Endothelial cell of umbilical vein (primary cell): ENCODE measurements around the gene AKAP13.

Experiments
- CTCF ChIP-seq, 2 donors: IDR thresholded peaks; 1 replicate in 1 of 2; 2 replicates in 1 of 2; pipeline ENCODE4 v1.5.1; 2011; ENCODE audit warnings: low read length in 2 of 2, mild to moderate bottlenecking in 2 of 2, moderate library complexity in 2 of 2, control low read depth in 1 of 2, inconsistent platforms in 1 of 2, low read depth in 1 of 2; ENCODE audit not compliant: insufficient read depth in 1 of 2; ENCODE audit errors: extremely low read depth in 1 of 2
- EZH2 ChIP-seq: IDR thresholded peaks from 2 replicates; pipeline ENCODE4 v1.6.1; 2012; ENCODE audit warnings: borderline replicate concordance, low read depth, mild to moderate bottlenecking, moderate library complexity, low read length, inconsistent platforms; ENCODE audit not compliant: severe bottlenecking
- FOS ChIP-seq: IDR thresholded peaks from 2 replicates; pipeline ENCODE4 v1.6.1; 2011; ENCODE audit warnings: mild to moderate bottlenecking, low read length, moderate library complexity, borderline replicate concordance; ENCODE audit not compliant: insufficient read depth
- GATA2 ChIP-seq: IDR thresholded peaks from 2 replicates; pipeline ENCODE4 v1.7.0; 2011; ENCODE audit warnings: low read depth, mild to moderate bottlenecking, moderate library complexity, mixed read lengths, low read length; ENCODE audit not compliant: insufficient read length, insufficient read depth
- JUN ChIP-seq: IDR thresholded peaks from 2 replicates; pipeline ENCODE4 v1.6.1; 2011; ENCODE audit warnings: borderline replicate concordance, low read depth; ENCODE audit not compliant: insufficient read length, insufficient read depth
- MAX ChIP-seq: IDR thresholded peaks from 2 replicates; pipeline ENCODE4 v1.6.1; 2011; ENCODE audit not compliant: insufficient read depth, insufficient read length
- MYC ChIP-seq: IDR thresholded peaks from one replicate; pipeline ENCODE4 v1.6.1; 2011; ENCODE audit warnings: mild to moderate bottlenecking, low read depth, low read length
- POLR2A ChIP-seq: IDR thresholded peaks from 2 replicates; pipeline ENCODE4 v1.6.1; 2012; ENCODE audit warnings: low read depth, mild to moderate bottlenecking, control low read depth, low read length
- POLR2AphosphoS5 ChIP-seq: IDR thresholded peaks from 2 replicates; pipeline ENCODE4 v1.6.1; 2012; ENCODE audit warnings: low read depth, mild to moderate bottlenecking, control low read depth, low read length, moderate library complexity; ENCODE audit not compliant: insufficient read depth

- TF ChIP-seq JUN, result no peak
- no peak for TF ChIP-seq EZH2
- no peak for TF ChIP-seq CTCF (IDR thresholded peaks at IDR 0.05; ENCODE audit: extremely low read depth in 1 of 2, insufficient read depth in 1 of 2, low read depth in 1 of 2, low read length in 2 of 2)
- no peak for TF ChIP-seq POLR2AphosphoS5
- TF ChIP-seq MAX, result no peak
- TF ChIP-seq POLR2A, result no peak
- no peak for TF ChIP-seq FOS
- no peak for TF ChIP-seq GATA2
- no peak for TF ChIP-seq MYC
These were observed 415.2 kb downstream of the AKAP13 start for GRCh38 chr15:85795337-85796305.
